NCI-H1436 treated with DMSO at 0.1 percent for 48 hours (cell line): ENCODE results near the gene DRD3.

ENCODE experiments used
- DNase-seq: peaks from one replicate; lab custom pipeline; 2025; lab: John Stamatoyannopoulos, UW

The DRD3 gene

GRCh38 chr3:114120211-114120610, 58.6 kb downstream of the DRD3 start:
- no peak for DNase-seq

- no peak for DNase-seq
Observed at GRCh38 chr3:114119776-114120175, 59.1 kb downstream of the DRD3 start.

- DNase-seq, result no peak
Observed at GRCh38 chr3:114115143-114115542, 63.7 kb downstream of the DRD3 start.

GRCh38 chr3:114114719-114115118, 64.1 kb downstream of the DRD3 start:
- no peak for DNase-seq

GRCh38 chr3:114112696-114113095, 66.2 kb downstream of the DRD3 start:
- DNase-seq, result no peak

GRCh38 chr3:114111060-114111770, 67.6 kb downstream of the DRD3 start:
- DNase-seq, result no peak

- DNase-seq, result no peak
Observed at GRCh38 chr3:114110439-114110838, 68.4 kb downstream of the DRD3 start.

GRCh38 chr3:114108137-114108536, 70.7 kb downstream of the DRD3 start:
- no peak for DNase-seq

GRCh38 chr3:114104414-114104813, 74.4 kb downstream of the DRD3 start:
- DNase-seq, result no peak

GRCh38 chr3:114103858-114104257, 75.0 kb downstream of the DRD3 start:
- DNase-seq, result no peak

GRCh38 chr3:114103181-114103580, 75.7 kb downstream of the DRD3 start:
- no peak for DNase-seq

- no peak for DNase-seq
Observed at GRCh38 chr3:114101101-114101500, 77.8 kb downstream of the DRD3 start.

- DNase-seq, result no peak
Observed at GRCh38 chr3:114095796-114096195, 83.1 kb downstream of the DRD3 start.

GRCh38 chr3:114093596-114093995, 85.3 kb downstream of the DRD3 start:
- DNase-seq, result no peak

GRCh38 chr3:114093016-114093380, 85.9 kb downstream of the DRD3 start:
- DNase-seq, result no peak

- no peak for DNase-seq
Observed at GRCh38 chr3:114092151-114093015, 86.5 kb downstream of the DRD3 start.

GRCh38 chr3:114089675-114090074, 89.2 kb downstream of the DRD3 start:
- no peak for DNase-seq

- DNase-seq, result no peak
Observed at GRCh38 chr3:114086356-114086755, 92.5 kb downstream of the DRD3 start.

GRCh38 chr3:114083112-114083511, 95.7 kb downstream of the DRD3 start:
- no peak for DNase-seq

GRCh38 chr3:114081037-114081436, 97.8 kb downstream of the DRD3 start:
- DNase-seq, result no peak

GRCh38 chr3:114080201-114080600, 98.7 kb downstream of the DRD3 start:
- no peak for DNase-seq

GRCh38 chr3:114079761-114080160, 99.1 kb downstream of the DRD3 start:
- no peak for DNase-seq

GRCh38 chr3:114078126-114078525, 100.7 kb downstream of the DRD3 start:
- DNase-seq, result no peak
